Thoracic aorta (tissue), 2 donors: ENCODE data around the gene RABEPK. TPM values are rescaled to one million over a fixed set of nuclear protein-coding genes. Genes with fewer than 3 reads are reported as not detected.
A peak's percentile ranks its signal among the peaks of the same experiment; 100 is the strongest.
"Not testable (repeated sequence)": the region's sequence is repeated elsewhere in the genome, so short reads cannot be mapped to it uniquely, and the experiment has no call there.

ENCODE experiments used
- ATAC-seq: fragments of 150-250 bp; one replicate; pipeline ENCODE4 v1.8.0; 2017; ENCODE audit warnings: low read depth; ENCODE audit not compliant: insufficient number of reproducible peaks, low FRiP score
- DNase-seq: peaks from one replicate; pipeline ENCODE4 v3.0.0-alpha.2; 2020; ENCODE audit warnings: low spot score
- H3K27ac ChIP-seq, 2 donors: fragments of 200-600 bp; sonication (generic); 1 replicate in 1 of 2; 2 replicates in 1 of 2; pipeline ENCODE4 v1.5.1; 2016; ENCODE audit warnings: mild to moderate bottlenecking in 2 of 2, moderate library complexity in 2 of 2
- H3K27me3 ChIP-seq: fragments of 200-600 bp; sonication (generic); replicated peaks from 2 replicates; pipeline ENCODE4 v1.6.0; 2016; ENCODE audit warnings: mild to moderate bottlenecking; ENCODE audit not compliant: insufficient read depth
- H3K36me3 ChIP-seq: fragments of 200-600 bp; sonication (generic); one replicate; pipeline ENCODE4 v1.5.1; 2016
- H3K4me1 ChIP-seq, 2 donors: fragments of 200-600 bp; sonication (generic); 1 replicate in 1 of 2; 2 replicates in 1 of 2; pipeline versions ENCODE4 v1.5.1 to v1.6.0; 2016; ENCODE audit warnings: low read depth in 2 of 2, mild to moderate bottlenecking in 1 of 2; ENCODE audit not compliant: control insufficient read depth in 1 of 2
- H3K4me3 ChIP-seq: fragments of 200-600 bp; sonication (generic); 2 replicates; pipeline ENCODE4 v1.5.1; 2016; ENCODE audit warnings: mild to moderate bottlenecking
- H3K9me3 ChIP-seq: fragments of 200-600 bp; sonication (generic); 2 replicates; pipeline ENCODE4 v1.5.1; 2016
- CTCF ChIP-seq: fragments of 200-600 bp; sonication (generic); IDR thresholded peaks from one replicate; pipeline ENCODE4 v1.5.1; 2019; ENCODE audit warnings: antibody characterized with exemption
- total RNA-seq, 2 donors: library from RNA; depleted of rRNA; stranded (reverse); fragments of >200 nt; gene quantifications; one replicate each; pipeline versions ENCODE4 v1.1.0 to v1.2.3, GENCODE V29; 2016

Gene RABEPK
- total RNA-seq, 2 donors from 2014 or later: 8.1 to 9.9 TPM

- Histone ChIP-seq H3K27ac (peak overlapping the region; percentile 82 to 86), H3K27me3 (no peaks in the 10 kb centered on the region), H3K9me3 (no peaks in the 10 kb centered on the region), H3K36me3 (no peaks in the 10 kb centered on the region), H3K4me1 (peaks cover 43 to 61% of the 10 kb centered on the region in 2 donors), H3K4me3 (peak overlapping the region; percentile 43)
- peak; percentile 32 for ATAC-seq
- TF ChIP-seq CTCF: no peak
- DNase-seq: no peak
These were observed 17.3 kb upstream of the RABEPK start for GRCh38 chr9:125183054-125183453.

GRCh38 chr9:125183561-125183960 is 16.8 kb upstream of the RABEPK start:
- ATAC-seq (no peak), DNase-seq (no peak)
- H3K4me3 ChIP-seq: peak overlapping the region; percentile 43
- no peaks in the 10 kb centered on the region for H3K9me3 ChIP-seq
- H3K36me3 ChIP-seq: no peaks in the 10 kb centered on the region
- peak overlapping the region; percentile 82 to 86 for H3K27ac ChIP-seq
- no peaks in the 10 kb centered on the region for H3K27me3 ChIP-seq
- TF ChIP-seq CTCF: no peak
- H3K4me1 ChIP-seq: peaks cover 48 to 65% of the 10 kb centered on the region in 2 donors

GRCh38 chr9:125189011-125189360 is 11.4 kb upstream of the RABEPK start:
- no peaks in the 10 kb centered on the region for H3K27me3 ChIP-seq
- no peak for DNase-seq
- no peak for TF ChIP-seq CTCF
- no peaks in the 10 kb centered on the region for H3K36me3 ChIP-seq
- no peaks in the 10 kb centered on the region for H3K9me3 ChIP-seq
- H3K4me3 ChIP-seq: peak overlapping the region; percentile 88
- peak overlapping the region; percentile 94 to 99 for H3K27ac ChIP-seq
- no peak for ATAC-seq
- H3K4me1 ChIP-seq: peaks cover 50 to 57% of the 10 kb centered on the region in 2 donors

GRCh38 chr9:125189361-125190289 is 10.7 kb upstream of the RABEPK start, which contains the start of gene PPP6C:
Gene PPP6C, minus strand, starts transcription at chr9:125189803. Its CDS starts 85 bp downstream, at chr9:125189718.
- H3K4me1 ChIP-seq: peaks cover 44 to 50% of the 10 kb centered on the region in 2 donors
- no peaks in the 10 kb centered on the region for H3K36me3 ChIP-seq
- ATAC-seq: peak; percentile 88
- H3K27me3 ChIP-seq: no peaks in the 10 kb centered on the region
- H3K4me3 ChIP-seq: peak within 1 kb of the TSS; percentile 88
- peak within 1 kb of the TSS; percentile 94 to 99 for H3K27ac ChIP-seq
- peak; percentile 83 for DNase-seq
- peak; percentile 58 for TF ChIP-seq CTCF
- H3K9me3 ChIP-seq: no peaks in the 10 kb centered on the region

GRCh38 chr9:125190361-125190801 is 10.0 kb upstream of the RABEPK start:
- TF ChIP-seq CTCF: no peak
- peak overlapping the region; percentile 88 for H3K4me3 ChIP-seq
- ATAC-seq (no peak), DNase-seq (no peak)
- H3K9me3 ChIP-seq: no peaks in the 10 kb centered on the region
- H3K27ac ChIP-seq: peak overlapping the region; percentile 94 to 99
- no peaks in the 10 kb centered on the region for H3K27me3 ChIP-seq
- peaks cover 39 to 43% of the 10 kb centered on the region in 2 donors for H3K4me1 ChIP-seq
- H3K36me3 ChIP-seq: no peaks in the 10 kb centered on the region

GRCh38 chr9:125194466-125194865 is 5.9 kb upstream of the RABEPK start:
- not testable (repeated sequence) for H3K27ac ChIP-seq, H3K9me3 ChIP-seq, H3K36me3 ChIP-seq, H3K27me3 ChIP-seq, DNase-seq, H3K4me3 ChIP-seq, ATAC-seq
- peaks cover 11% of the 10 kb centered on the region in 2 donors for H3K4me1 ChIP-seq

GRCh38 chr9:125195591-125195990 is 4.8 kb upstream of the RABEPK start:
- not testable (repeated sequence) for H3K36me3 ChIP-seq, H3K27me3 ChIP-seq, H3K4me1 ChIP-seq, H3K4me3 ChIP-seq, DNase-seq, H3K27ac ChIP-seq, H3K9me3 ChIP-seq, ATAC-seq
